Caco-2 (cell line): ENCODE measurements around the gene MDN1. TPM values are rescaled to one million over a fixed set of nuclear protein-coding genes. Genes with fewer than 3 reads are reported as not detected.

Source experiments
- BruUV-seq: library from RNA; stranded (reverse); fragments of 400-500 nt; replicated peaks from 2 replicates; lab custom pipeline; 2021; lab: Mats Ljungman, UMichigan
- CTCF ChIA-PET: fragments of 300-600 bp; sonication (Branson Sonifier 250); formaldehyde crosslinking; loops from one replicate; lab custom pipeline; 2022; ENCODE audit warnings: antibody characterized with exemption; lab: Charles Lee
- POLR2A ChIA-PET: fragments of 300-600 bp; sonication (Branson Sonifier 250); formaldehyde crosslinking; loops from one replicate; lab custom pipeline; 2022; ENCODE audit warnings: antibody characterized with exemption; lab: Charles Lee
- DNase-seq, 2 experiments: peaks; one replicate each; pipeline versions ENCODE4 v3.0.0 to v3.0.0-alpha.2; 2020 to 2022
- H3K27me3 ChIP-seq: replicated peaks from 2 replicates; pipeline ENCODE4 v1.6.0; 2011; ENCODE audit warnings: low read length; ENCODE audit not compliant: control insufficient read depth, insufficient read depth
- H3K36me3 ChIP-seq: 2 replicates; pipeline ENCODE4 v1.5.1; 2011; ENCODE audit warnings: low read length; ENCODE audit not compliant: control insufficient read depth, insufficient read depth
- H3K4me1 ChIP-seq: fragments of 250-450 bp; sonication (Bioruptor Pico); 2 replicates; pipeline ENCODE4 v1.5.1; 2020; ENCODE audit warnings: mild to moderate bottlenecking
- H3K4me3 ChIP-seq: 2 replicates; pipeline ENCODE4 v1.5.1; 2011; ENCODE audit warnings: low read depth, mild to moderate bottlenecking, control low read depth, low read length
- H3K9me3 ChIP-seq: fragments of 250-450 bp; sonication (Bioruptor Pico); 2 replicates; pipeline ENCODE4 v1.5.1; 2020; ENCODE audit warnings: mild to moderate bottlenecking, moderate library complexity
- H3K27ac Mint-ChIP-seq: one replicate; pipeline ENCODE4 v1.8.0; 2022; ENCODE audit warnings: mixed read lengths; ENCODE audit not compliant: unreplicated experiment
- H3K27me3 Mint-ChIP-seq: one replicate; pipeline ENCODE4 v1.8.0; 2022; ENCODE audit warnings: mixed read lengths; ENCODE audit not compliant: insufficient read depth, unreplicated experiment
- H3K36me3 Mint-ChIP-seq: one replicate; pipeline ENCODE4 v1.8.0; 2022; ENCODE audit warnings: mild to moderate bottlenecking, mixed read lengths; ENCODE audit not compliant: insufficient read depth, unreplicated experiment
- H3K4me1 Mint-ChIP-seq: one replicate; pipeline ENCODE4 v1.8.0; 2022; ENCODE audit warnings: low read depth, mixed read lengths; ENCODE audit not compliant: unreplicated experiment
- H3K4me3 Mint-ChIP-seq: one replicate; pipeline ENCODE4 v1.8.0; 2022; ENCODE audit warnings: mild to moderate bottlenecking, moderate library complexity, mixed read lengths; ENCODE audit not compliant: unreplicated experiment
- H3K9me3 Mint-ChIP-seq: one replicate; pipeline ENCODE4 v1.8.0; 2022; ENCODE audit warnings: mixed read lengths; ENCODE audit not compliant: unreplicated experiment
- CTCF ChIP-seq, 2 experiments: fragments of 200-600 bp in 1 of 2; IDR thresholded peaks; 1 replicate in 1 of 2; 2 replicates in 1 of 2; pipeline versions ENCODE4 v1.5.1 to v1.8.0; 2011 to 2022; ENCODE audit warnings: antibody characterized with exemption in 1 of 2, control low read depth in 1 of 2, inconsistent platforms in 1 of 2, low read depth in 1 of 2, low read length in 1 of 2, mild to moderate bottlenecking in 1 of 2, moderate library complexity in 1 of 2; ENCODE audit not compliant: insufficient read depth in 1 of 2, severe bottlenecking in 1 of 2, unreplicated experiment in 1 of 2
- intact Hi-C: fragments of 100-400 bp; cut with micrococcal nuclease; formaldehyde crosslinking; loops from one replicate; pipeline ENCODE4 v1.10.0; 2022; ENCODE audit not compliant: unreplicated experiment
- total RNA-seq: library from RNA; stranded (reverse); gene quantifications from 2 replicates; pipeline ENCODE4 v1.2.3, GENCODE V29; 2022

The MDN1 gene
- total RNA-seq, 1 experiment from 2014 or later, result 49.0 TPM

- H3K4me3 ChIP-seq, result no peak overlapping the region
- Mint-ChIP-seq H3K9me3 (peaks cover 3% of the 10 kb centered on the region), H3K27ac (no peak overlapping the region), H3K36me3 (peaks cover 76% of the 10 kb centered on the region), H3K4me3 (no peak overlapping the region), H3K27me3 (no peaks in the 10 kb centered on the region), H3K4me1 (peaks cover 25% of the 10 kb centered on the region)
- no peaks in the 10 kb centered on the region for H3K9me3 ChIP-seq
- POLR2A ChIA-PET, result no interaction called here
- no peaks in the 10 kb centered on the region for H3K27me3 ChIP-seq
- no peaks in the 10 kb centered on the region; the same call in 1 of the 2 replicates for H3K36me3 ChIP-seq
- CTCF ChIA-PET, result no interaction called here
- BruUV-seq, result no TSS peak
- peaks cover 7% of the 10 kb centered on the region for H3K4me1 ChIP-seq
- no peak for TF ChIP-seq CTCF (IDR thresholded peaks at IDR 0.05; ENCODE audit: insufficient read depth in 1 of 2, low read depth in 1 of 2, low read length in 1 of 2, severe bottlenecking in 1 of 2, unreplicated experiment in 1 of 2)
- intact Hi-C loops, result no loop called here
- no peak for DNase-seq
Measured at GRCh38 chr6:89790403-89790802, 29.2 kb downstream of the MDN1 start.

GRCh38 chr6:89789980-89790379, 29.6 kb downstream of the MDN1 start:
- peaks cover 25% of the 10 kb centered on the region for H3K4me1 Mint-ChIP-seq
- peaks cover 7% of the 10 kb centered on the region for H3K9me3 Mint-ChIP-seq
- DNase-seq, result no peak
- no peaks in the 10 kb centered on the region for H3K27me3 ChIP-seq
- POLR2A ChIA-PET, result no interaction called here
- no peaks in the 10 kb centered on the region for H3K27me3 Mint-ChIP-seq
- CTCF ChIA-PET, result no interaction called here
- H3K4me1 ChIP-seq, result peaks cover 7% of the 10 kb centered on the region
- H3K9me3 ChIP-seq, result peaks cover 2% of the 10 kb centered on the region; the same call in 1 of the 2 replicates
- no peak for TF ChIP-seq CTCF (IDR thresholded peaks at IDR 0.05; ENCODE audit: insufficient read depth in 1 of 2, low read depth in 1 of 2, low read length in 1 of 2, severe bottlenecking in 1 of 2, unreplicated experiment in 1 of 2)
- H3K27ac Mint-ChIP-seq, result no peak overlapping the region
- peaks cover 76% of the 10 kb centered on the region for H3K36me3 Mint-ChIP-seq
- H3K36me3 ChIP-seq, result no peaks in the 10 kb centered on the region; the same call in 1 of the 2 replicates
- no TSS peak for BruUV-seq
- H3K4me3 Mint-ChIP-seq, result no peak overlapping the region
- no peak overlapping the region for H3K4me3 ChIP-seq
- intact Hi-C loops, result no loop called here

- peaks cover 16% of the 10 kb centered on the region for H3K9me3 ChIP-seq
- no peak for DNase-seq
- no peaks in the 10 kb centered on the region for H3K27me3 ChIP-seq
- Mint-ChIP-seq H3K4me1 (peaks cover 25% of the 10 kb centered on the region), H3K9me3 (peaks cover 15% of the 10 kb centered on the region), H3K27me3 (no peaks in the 10 kb centered on the region), H3K27ac (no peak overlapping the region), H3K36me3 (peaks cover 81% of the 10 kb centered on the region), H3K4me3 (no peak overlapping the region)
- no peak overlapping the region for H3K4me3 ChIP-seq
- intact Hi-C loops, result no loop called here
- POLR2A ChIA-PET, result no interaction called here
- TF ChIP-seq CTCF (IDR thresholded peaks at IDR 0.05; ENCODE audit: insufficient read depth in 1 of 2, low read depth in 1 of 2, low read length in 1 of 2, severe bottlenecking in 1 of 2, unreplicated experiment in 1 of 2), result no peak
- peaks cover 19% of the 10 kb centered on the region for H3K4me1 ChIP-seq
- H3K36me3 ChIP-seq, result peaks cover 2% of the 10 kb centered on the region; the same call in 1 of the 2 replicates
- CTCF ChIA-PET, result no interaction called here
- BruUV-seq, result no TSS peak
Measured at GRCh38 chr6:89787660-89788328, 31.8 kb downstream of the MDN1 start.
